LNCAP (cell line): ENCODE results near the gene INKA2.

Experiments used
- CTCF ChIP-seq: fragments of 450-650 bp; IDR thresholded peaks from 2 replicates; pipeline ENCODE4 v1.5.1; 2017; ENCODE audit warnings: mild to moderate bottlenecking

The INKA2 gene

DNA sequence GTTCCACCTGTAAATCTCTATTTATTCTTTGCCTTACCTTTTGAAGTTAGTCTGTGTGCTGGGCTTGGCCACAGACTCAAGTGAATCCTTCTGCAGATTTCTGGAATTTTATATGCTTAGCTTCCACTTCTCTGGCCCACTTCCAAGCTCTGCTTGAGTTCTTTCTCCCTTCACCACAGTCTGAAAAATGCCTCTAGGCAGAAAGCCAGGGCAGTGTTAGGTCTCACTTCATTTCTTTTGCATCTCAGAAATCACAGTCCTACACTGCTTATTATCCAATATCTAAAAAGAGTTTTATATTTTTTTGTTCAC lies 48.9 kb downstream of the INKA2 start:
- no peak for TF ChIP-seq CTCF
